CD4-positive, alpha-beta T cell treated with Interleukin-17A for 4 hours (primary cell): ENCODE data around the gene DNAH7.
"Not testable (repeated sequence)": the region's sequence is repeated elsewhere in the genome, so short reads cannot be mapped to it uniquely, and the experiment has no call there.

Experiments
- DNase-seq: peaks from one replicate; pipeline ENCODE4 v3.0.0-alpha.2; 2020; ENCODE audit warnings: mixed read lengths

Gene DNAH7

GRCh38 chr2:195959341-195959740 is 109.3 kb downstream of the DNAH7 start:
- no peak for DNase-seq

- no peak for DNase-seq
Observed at GRCh38 chr2:195956725-195957124, 111.9 kb downstream of the DNAH7 start.

- DNase-seq: no peak
Observed at GRCh38 chr2:195945056-195945455, 123.6 kb downstream of the DNAH7 start.

- no peak for DNase-seq
Observed at GRCh38 chr2:195937176-195937575, 131.5 kb downstream of the DNAH7 start.

GRCh38 chr2:195934484-195934883 is 134.2 kb downstream of the DNAH7 start:
- no peak for DNase-seq

GRCh38 chr2:195929531-195929930 is 139.1 kb downstream of the DNAH7 start:
- DNase-seq: no peak

DNA sequence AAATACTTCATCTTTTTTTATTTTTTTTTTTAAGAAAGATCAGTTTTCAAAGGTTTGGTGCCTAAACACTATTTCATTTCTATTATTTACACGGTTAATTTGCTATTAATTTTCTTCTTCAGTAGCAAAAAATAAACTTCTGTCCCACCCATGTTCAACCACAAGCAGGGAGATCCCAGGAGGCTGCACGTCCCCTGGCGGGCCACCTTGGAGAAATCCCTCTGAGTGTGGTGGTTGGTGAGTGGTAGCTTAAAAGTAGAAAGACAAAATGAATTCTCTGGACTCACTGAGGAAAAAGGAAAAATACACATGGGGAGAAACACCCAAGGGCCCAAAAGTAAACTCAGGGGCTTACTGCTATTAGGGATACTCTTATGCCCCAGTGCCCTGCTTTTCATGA is 143.5 kb downstream of the DNAH7 start:
- no peak for DNase-seq

- no peak for DNase-seq
Observed at GRCh38 chr2:195923889-195924288, 144.7 kb downstream of the DNAH7 start.

DNA sequence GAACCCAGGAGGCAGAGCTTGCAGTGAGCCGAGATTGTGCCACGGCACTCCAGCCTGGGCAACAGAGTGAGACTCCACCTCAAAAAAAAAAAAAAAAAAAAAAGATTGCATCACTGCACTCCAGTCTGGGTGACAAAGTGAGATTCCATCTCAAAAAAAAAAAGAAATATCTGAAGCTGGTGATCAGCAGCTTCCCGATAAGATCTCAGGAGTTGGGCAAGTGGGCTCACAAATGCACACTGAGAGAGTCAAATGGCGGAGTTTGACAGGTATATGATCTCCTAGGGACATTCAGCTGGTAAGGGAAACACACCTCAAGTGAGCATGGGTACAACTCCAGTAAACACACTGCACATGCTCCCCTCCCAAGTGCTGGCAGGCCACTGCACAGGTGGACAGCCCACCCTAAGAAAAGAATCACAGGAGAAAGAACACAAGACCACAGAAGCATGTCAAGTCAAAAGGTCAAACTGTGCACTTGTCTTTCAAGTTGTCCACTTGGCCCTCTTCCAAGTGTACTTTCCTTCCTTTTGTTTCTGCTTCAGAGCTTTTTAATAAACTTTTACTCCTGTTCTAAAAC is 151.5 kb downstream of the DNAH7 start:
- DNase-seq: not testable (repeated sequence)

GRCh38 chr2:195912079-195912478 is 156.6 kb downstream of the DNAH7 start:
- DNase-seq: no peak

DNA sequence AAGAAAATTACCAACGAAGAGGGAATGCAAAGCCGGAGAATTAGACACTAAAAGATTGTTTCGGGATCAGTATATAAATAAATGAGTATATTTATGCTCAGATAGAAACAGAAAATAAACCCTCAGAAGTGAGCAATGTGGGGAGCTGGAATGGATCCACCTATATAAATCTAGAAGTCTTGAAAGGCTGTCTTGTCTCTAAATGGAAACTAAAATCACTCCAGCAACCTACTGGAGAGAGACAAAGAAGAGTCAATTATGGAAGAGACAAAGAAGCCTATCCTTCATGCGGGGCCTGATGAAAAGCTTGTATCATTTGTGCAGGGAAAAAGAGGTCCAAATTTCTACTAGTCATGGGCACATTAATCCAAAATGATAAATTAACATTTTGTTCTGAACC is 158.1 kb downstream of the DNAH7 start:
- no peak for DNase-seq

DNA sequence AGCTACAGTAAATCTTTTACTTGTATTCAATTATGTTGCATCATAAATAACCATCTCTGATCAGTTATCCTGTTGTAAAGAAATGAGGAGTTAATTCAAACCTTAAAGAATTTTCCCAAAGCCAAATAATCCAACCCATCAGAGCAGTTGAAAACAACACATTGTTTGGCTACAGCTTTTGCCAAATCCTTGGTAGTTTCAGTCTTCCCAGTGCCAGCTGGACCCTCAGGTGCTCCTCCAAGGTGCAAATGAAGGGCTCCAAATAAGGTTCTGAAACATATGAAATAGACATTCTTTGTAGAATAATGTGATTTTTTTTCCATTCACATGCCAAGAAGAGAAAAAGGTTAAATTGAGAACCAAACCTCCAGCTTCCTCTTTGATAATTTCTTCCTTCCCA is 158.7 kb downstream of the DNAH7 start:
- DNase-seq: no peak

DNA sequence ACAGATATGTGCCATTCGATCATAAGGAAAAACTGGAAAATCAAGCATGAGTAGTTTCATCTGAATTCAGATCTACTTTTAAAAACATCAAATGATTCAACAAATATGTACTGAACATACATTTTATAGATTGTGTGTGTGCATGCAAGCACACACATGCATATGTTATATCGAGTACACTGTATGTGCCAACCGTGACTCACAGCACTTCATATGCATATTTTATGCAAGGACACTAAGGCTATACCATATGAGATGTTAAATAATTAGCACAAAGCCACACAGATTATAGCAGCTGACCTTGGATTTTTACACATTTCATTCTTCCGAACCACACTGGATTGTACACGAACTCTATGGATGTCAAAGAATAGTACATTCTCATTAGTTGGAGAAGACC is 161.2 kb downstream of the DNAH7 start:
- no peak for DNase-seq

- DNase-seq: no peak
Observed at GRCh38 chr2:195903956-195904355, 164.7 kb downstream of the DNAH7 start.

DNA sequence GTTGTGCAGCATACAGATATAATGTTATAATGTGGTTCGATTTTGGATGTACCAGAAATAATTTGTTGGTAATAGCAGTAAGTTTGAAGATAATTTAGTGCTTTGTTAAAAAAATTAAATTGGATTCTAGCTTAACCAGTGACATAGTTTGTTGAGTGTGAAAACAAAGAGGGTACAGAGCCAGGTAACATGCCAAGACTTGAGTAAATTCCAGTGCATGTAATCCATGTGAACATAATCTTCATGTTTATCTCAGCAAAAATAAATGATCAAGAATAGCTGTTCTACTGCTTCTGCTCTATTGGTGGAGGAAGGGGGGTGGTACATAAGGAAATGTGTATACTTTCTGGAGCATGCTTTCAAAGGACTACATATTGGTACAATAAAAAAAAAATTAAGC is 165.8 kb downstream of the DNAH7 start:
- no peak for DNase-seq

DNA sequence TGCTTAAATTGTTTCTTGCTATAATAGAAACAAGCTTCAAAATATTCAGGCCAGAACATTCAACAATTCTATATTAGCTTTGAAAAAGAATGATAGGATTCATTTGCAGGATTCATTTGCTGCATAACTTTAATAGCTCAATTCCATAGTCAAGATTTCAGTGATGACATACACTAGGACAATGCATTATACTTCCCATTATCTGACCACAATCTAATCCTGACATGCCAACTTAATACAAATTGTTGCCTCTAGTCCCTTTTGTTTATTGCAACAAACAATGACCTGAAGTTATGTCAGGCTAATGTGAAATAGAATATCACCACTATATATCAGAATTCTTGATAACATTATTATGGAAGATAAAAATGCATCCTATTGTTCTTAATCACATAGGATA is 169.4 kb downstream of the DNAH7 start:
- no peak for DNase-seq

GRCh38 chr2:195898505-195899191 is 170.0 kb downstream of the DNAH7 start:
- no peak for DNase-seq

GRCh38 chr2:195891081-195891480 is 177.6 kb downstream of the DNAH7 start:
- no peak for DNase-seq

GRCh38 chr2:195879153-195879552 is 189.5 kb downstream of the DNAH7 start:
- DNase-seq: no peak

- DNase-seq: no peak
Observed at GRCh38 chr2:195871326-195871725, 197.3 kb downstream of the DNAH7 start.

GRCh38 chr2:195864316-195864715 is 204.3 kb downstream of the DNAH7 start:
- DNase-seq: no peak

DNA sequence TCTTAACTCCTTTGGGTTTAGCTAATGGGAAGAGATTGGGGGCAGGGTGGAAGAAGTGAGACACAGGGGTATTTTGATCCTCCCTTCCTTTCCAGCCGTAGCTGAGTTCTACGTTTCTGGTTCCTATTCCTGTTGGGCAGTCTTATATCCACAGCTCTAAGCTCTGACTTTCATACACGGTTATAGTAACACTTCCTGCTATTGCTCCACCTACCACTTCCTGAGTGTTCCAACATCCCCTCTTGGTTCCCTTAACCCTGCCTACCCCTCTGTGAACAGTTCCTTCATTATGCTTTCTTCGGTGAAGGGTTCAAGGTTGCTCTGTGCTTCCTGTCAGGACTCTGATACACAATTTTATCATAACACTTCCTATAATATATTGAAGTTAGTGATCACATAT is 205.1 kb downstream of the DNAH7 start:
- DNase-seq: no peak

DNA sequence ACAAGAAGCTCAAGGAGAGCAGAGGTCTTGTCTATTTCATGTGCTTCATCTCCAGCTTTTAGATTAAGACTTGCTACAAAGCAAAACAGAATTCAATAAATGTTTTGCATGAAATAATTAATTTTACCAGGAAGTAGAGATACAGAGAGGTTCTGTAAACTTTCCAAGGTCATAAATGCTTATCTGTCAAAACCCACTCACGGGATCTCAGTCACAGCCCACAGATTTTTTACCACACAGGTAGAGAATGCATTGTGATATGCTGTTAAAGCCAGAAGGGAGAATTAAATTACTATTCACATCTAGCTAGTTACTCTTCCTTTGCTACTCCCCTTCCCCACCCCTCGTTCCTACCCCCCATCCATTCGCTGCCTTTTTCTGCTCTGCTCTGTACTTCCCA is 205.5 kb downstream of the DNAH7 start:
- no peak for DNase-seq

GRCh38 chr2:195861821-195862220 is 206.8 kb downstream of the DNAH7 start:
- no peak for DNase-seq

- no peak for DNase-seq
Observed at GRCh38 chr2:195859513-195859912, 209.1 kb downstream of the DNAH7 start.
